Fibroblast of villous mesenchyme (primary cell): Measurements from ENCODE around the gene PRKG1. TPM values are rescaled to one million over a fixed set of nuclear protein-coding genes. Genes with fewer than 3 reads are reported as not detected.

Experiments used
- DNase-seq: peaks from one replicate; pipeline ENCODE4 v3.0.0-alpha.2; 2010; ENCODE audit warnings: low read depth
- H3K4me3 ChIP-seq: 2 replicates; pipeline ENCODE4 v1.5.1; 2011; ENCODE audit warnings: low read depth, mild to moderate bottlenecking, low read length
- CTCF ChIP-seq: IDR thresholded peaks from 2 replicates; pipeline ENCODE4 v1.5.1; 2012; ENCODE audit warnings: low read depth, mild to moderate bottlenecking, low read length; ENCODE audit not compliant: insufficient read depth
- total RNA-seq: library from RNA; depleted of rRNA; stranded (reverse); fragments of >200 nt; gene quantifications from 2 replicates; pipeline ENCODE4 v1.2.3, GENCODE V29; 2012

PRKG1 gene
- total RNA-seq, 1 donor = 19.0 TPM

GRCh38 chr10:51961401-51961800 lies 887.1 kb downstream of the PRKG1 start:
- no peak overlapping the region for H3K4me3 ChIP-seq
- TF ChIP-seq CTCF = no peak
- DNase-seq = no peak

GRCh38 chr10:51964630-51965029 lies 890.3 kb downstream of the PRKG1 start:
- no peak for TF ChIP-seq CTCF
- H3K4me3 ChIP-seq = no peak overlapping the region
- DNase-seq = peak; percentile 3

- DNase-seq = no peak
- H3K4me3 ChIP-seq = no peak overlapping the region
- no peak for TF ChIP-seq CTCF
Observed at GRCh38 chr10:51965451-51965850, 891.2 kb downstream of the PRKG1 start.

- no peak for TF ChIP-seq CTCF
- DNase-seq = no peak
Observed at GRCh38 chr10:51972733-51973346, 898.6 kb downstream of the PRKG1 start.

GRCh38 chr10:51980752-51981151 lies 906.5 kb downstream of the PRKG1 start:
- no peak for DNase-seq
- TF ChIP-seq CTCF = no peak
- no peak overlapping the region for H3K4me3 ChIP-seq

More at GRCh38 chr10:51972733-51973346, 898.6 kb downstream of the PRKG1 start:
- no peak overlapping the region for H3K4me3 ChIP-seq

- TF ChIP-seq CTCF = no peak
- no peak for DNase-seq
- no peak overlapping the region for H3K4me3 ChIP-seq
Observed at GRCh38 chr10:51981731-51982130, 907.4 kb downstream of the PRKG1 start.

GRCh38 chr10:51983481-51983880 lies 909.2 kb downstream of the PRKG1 start:
- no peak overlapping the region for H3K4me3 ChIP-seq
- DNase-seq = no peak
- no peak for TF ChIP-seq CTCF
